Renal cortex interstitium (tissue), 11 donors: ENCODE measurements around the gene MTCH2. TPM values are rescaled to one million over a fixed set of nuclear protein-coding genes. Genes with fewer than 3 reads are reported as not detected.

Source experiments
- DNase-seq, 11 donors: peaks; one replicate each; pipeline ENCODE4 v3.0.0-alpha.2; 2013; ENCODE audit warnings: low read depth in 9 of 11, low spot score in 4 of 11; ENCODE audit errors: extremely low read depth in 1 of 11
- polyA plus RNA-seq, 3 donors: library from polyadenylated mRNA; unstranded; fragments of 120-200 nt; gene quantifications; one replicate each; pipeline ENCODE4 v1.2.1, GENCODE V29; 2013; ENCODE audit not compliant: insufficient read length in 3 of 3

MTCH2 gene
- polyA plus RNA-seq, 3 donors: 107 to 130 (median 124) TPM

DNA sequence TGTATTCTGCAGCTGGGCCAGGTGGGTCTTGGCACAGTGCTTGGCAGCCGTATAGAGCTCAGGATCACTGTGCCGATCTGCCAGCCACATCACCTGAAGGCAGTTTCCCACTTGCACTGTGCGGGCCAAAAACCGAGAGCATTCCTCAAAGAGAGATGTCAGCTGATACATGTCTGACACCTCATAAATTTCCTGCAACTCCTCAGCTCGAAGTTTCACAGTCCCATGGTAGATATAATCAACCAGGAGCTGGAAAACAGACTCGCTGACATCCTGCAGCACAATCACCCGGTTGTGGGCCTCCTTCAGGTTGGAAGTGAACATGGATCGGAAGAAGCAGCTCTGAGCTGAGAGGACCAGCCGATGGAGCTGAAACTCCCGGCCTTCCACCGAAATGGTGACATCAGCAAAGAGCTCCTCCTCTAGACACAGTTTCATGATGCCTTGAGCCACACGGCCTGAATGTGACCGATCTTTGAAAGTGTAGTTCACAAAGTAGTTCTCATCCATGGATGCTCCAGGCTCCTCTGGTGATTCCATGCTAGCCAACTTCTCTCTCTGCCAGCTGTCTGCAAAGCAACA is 64.8 kb downstream of the MTCH2 start:
- no peak for DNase-seq

DNA sequence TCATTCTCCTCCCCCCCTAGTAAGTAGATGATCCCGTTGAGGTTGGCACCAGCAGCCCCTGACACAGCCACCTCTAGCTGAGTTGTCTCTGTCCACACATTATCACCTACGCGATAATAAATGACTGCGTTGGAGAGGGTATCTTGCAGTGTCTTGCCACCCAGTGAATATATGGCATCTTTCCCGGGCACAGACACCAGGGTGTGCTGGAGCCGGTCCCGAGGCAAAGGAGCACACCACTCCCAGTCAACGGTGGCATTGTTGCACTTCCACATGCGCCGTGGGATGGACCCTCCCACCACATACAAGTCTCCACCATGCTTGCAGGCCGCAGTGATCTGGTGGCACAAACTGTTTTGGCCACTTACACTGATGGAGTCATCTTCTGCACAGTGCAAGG is 69.0 kb downstream of the MTCH2 start:
- no peak for DNase-seq

DNA sequence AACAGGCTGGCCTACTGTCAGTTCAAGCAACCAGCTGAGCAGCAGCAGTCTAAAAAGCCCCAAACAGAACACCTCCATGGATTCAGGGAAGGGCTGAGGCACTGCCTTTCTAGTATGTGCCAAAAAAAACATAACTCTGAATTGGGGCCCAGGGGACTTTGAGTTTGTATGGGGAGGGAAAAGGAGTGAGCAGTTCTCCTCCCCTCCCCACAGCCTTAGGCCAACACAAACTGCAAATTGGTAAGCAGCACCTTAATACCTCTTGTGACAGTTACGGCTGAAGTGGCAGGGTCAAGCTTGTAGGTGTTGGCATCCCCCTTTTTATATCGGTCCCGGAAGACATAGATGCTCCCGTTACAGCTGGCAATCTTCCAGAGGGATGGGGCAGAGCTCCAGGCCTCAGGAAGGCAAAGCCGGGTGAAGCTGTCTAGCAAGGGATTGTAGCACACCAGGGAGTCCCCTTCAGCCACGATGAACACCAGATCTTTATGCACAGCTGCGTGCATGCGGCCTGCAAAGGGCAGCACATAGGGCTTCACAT is 69.6 kb downstream of the MTCH2 start:
- DNase-seq: no peak

DNA sequence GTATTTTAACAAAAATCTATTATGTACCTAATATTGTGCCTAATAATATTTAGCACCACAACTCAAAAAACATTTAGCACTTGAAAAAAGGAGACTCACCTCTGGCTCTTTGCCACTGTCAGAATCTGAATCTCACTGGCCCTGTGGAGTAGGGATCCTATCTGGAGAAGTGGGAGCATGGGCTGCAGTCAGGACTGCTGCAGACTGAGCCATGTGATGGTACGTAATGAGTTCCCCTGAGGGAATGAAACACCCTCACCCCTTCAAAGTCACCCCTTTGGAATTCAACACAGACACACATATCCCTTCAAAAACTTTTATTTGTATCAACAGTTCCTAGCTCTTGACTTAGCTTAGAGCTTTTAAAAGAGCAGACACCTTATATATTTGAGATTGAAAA is 70.5 kb downstream of the MTCH2 start:
- no peak for DNase-seq

DNA sequence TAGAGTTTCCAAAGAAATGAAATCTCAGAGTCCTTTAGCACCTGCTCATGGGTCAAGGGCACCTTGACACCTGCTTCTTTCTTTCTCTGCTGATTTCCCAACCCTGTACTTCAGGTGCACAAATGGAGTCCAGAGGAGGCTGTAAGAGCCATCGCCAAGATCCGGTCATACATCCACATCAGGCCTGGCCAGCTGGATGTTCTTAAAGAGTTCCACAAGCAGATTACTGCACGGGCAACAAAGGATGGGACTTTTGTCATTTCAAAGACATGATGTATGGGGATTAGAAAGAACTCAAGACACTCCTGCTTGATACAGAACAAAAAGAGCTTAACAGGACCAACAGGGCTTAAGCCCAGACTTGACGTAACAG is 71.0 kb downstream of the MTCH2 start:
- no peak for DNase-seq

DNA sequence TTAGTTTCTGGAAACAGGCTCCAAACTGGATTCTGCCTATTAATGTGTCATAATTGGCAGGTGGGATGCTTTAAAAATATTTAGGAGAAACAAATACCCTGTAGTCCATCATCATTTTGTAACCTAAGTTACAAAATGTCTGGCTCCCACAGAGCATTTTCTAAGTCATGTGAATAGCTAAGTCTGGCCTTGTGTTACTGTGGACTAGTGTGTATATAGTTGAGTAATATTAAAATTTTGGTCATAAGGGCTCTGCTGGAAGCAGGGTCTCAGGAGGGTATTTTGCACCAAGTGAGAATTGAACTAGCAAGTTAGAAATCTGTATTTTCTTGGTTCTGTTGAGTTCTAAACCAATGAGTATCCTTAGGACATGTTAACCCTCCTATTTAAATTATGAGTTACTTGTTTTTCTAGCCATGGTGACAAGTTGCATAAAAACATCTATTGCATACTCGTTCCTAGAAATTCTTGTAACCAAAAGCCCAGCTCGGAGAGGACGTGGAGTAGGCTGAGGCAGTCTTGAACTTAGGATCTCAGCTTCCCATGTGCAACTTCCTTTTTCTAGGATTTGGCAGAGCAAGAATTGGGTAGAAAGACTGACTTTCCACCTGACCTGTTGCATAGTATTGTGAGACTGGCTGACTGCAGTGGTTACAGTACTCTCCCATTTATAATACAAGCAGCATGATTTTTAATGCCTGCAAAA is 71.6 kb downstream of the MTCH2 start:
- no peak for DNase-seq

DNA sequence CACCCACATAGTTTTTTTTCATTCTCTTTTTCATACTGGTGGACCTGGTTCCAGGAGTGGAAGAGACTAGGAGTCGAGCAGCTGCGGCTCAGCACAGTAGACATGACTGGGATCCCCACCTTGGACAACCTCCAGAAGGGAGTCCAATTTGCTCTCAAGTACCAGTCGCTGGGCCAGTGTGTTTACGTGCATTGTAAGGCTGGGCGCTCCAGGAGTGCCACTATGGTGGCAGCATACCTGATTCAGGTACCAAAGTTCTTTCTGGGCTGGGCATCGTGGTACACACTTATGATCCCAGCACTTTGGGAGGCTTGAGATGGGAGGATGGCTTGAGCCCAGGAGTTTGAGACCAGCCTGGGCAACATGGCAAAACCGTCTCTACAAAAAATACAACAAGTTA is 72.7 kb downstream of the MTCH2 start:
- no peak for DNase-seq

Other genes starting within 250 kb of the MTCH2 start
- gene SLC39A13, start 234.0 kb downstream of the MTCH2 start, polyA plus RNA-seq: 10 to 100 TPM; 38.7 to 67.4 (median 55.8) TPM
- 100 to 1,000 TPM; 132 to 174 (median 160) TPM for gene PSMC3, start 216.1 kb downstream of the MTCH2 start, polyA plus RNA-seq
- under 1 TPM; 0.11 to 0.52 (median 0.19) TPM for gene RAPSN, start 193.4 kb downstream of the MTCH2 start, polyA plus RNA-seq
- 100 to 1,000 TPM; 108 to 126 (median 112) TPM for gene CELF1, start 89.4 kb downstream of the MTCH2 start, polyA plus RNA-seq
- gene PTPMT1, start 77.0 kb downstream of the MTCH2 start, polyA plus RNA-seq: 10 to 100 TPM; 47.0 to 59.2 (median 51.9) TPM
- gene KBTBD4, start 63.6 kb downstream of the MTCH2 start, polyA plus RNA-seq: 10 to 100 TPM; 25.8 to 27.5 (median 25.9) TPM
- 100 to 1,000 TPM; 136 to 148 (median 141) TPM for gene NDUFS3, start 63.5 kb downstream of the MTCH2 start, polyA plus RNA-seq
- gene FAM180B, start 55.9 kb downstream of the MTCH2 start, polyA plus RNA-seq: under 1 TPM; 0.24 to 0.50 (median 0.40) TPM
- gene C1QTNF4, start 48.1 kb downstream of the MTCH2 start, polyA plus RNA-seq: 10 to 100 TPM in 1 of 3 donors, 1 to 10 TPM in 2; 6.1 to 14.2 (median 8.2) TPM
- gene AGBL2, start 72.8 kb upstream of the MTCH2 start, polyA plus RNA-seq: 10 to 100 TPM in 1 of 3 donors, 1 to 10 TPM in 2; 6.6 to 14.9 (median 8.4) TPM
- gene FNBP4, start 124.8 kb upstream of the MTCH2 start, polyA plus RNA-seq: 100 to 1,000 TPM; 106 to 194 (median 131) TPM
- gene NUP160, start 205.8 kb upstream of the MTCH2 start, polyA plus RNA-seq: 10 to 100 TPM; 64.1 to 73.7 (median 69.8) TPM